ENCODE measurements around the gene CELF4. TPM values are rescaled to one million over a fixed set of nuclear protein-coding genes. Genes with fewer than 3 reads are reported as not detected.

CELF4 gene
- total and polyA plus RNA-seq, 2 experiments from 2014 or later = 0.24 TPM; not detected in 1

GRCh38 chr18:37584952-37585695 lies 19.5 kb upstream of the CELF4 start:
- Histone ChIP-seq H3K4me1 (ENCODE audit: insufficient read depth) (no peaks in the 10 kb centered on the region), H4K20me1 (ENCODE audit: insufficient read depth) (no peaks in the 10 kb centered on the region), H3K36me3 (ENCODE audit: low read depth) (no peaks in the 10 kb centered on the region), H3K9ac (no peak overlapping the region), H2AFZ (no peak overlapping the region), H3K4me3 (no peak overlapping the region), H3K9me3 (ENCODE audit: low read depth) (no peaks in the 10 kb centered on the region), H3K79me2 (ENCODE audit: insufficient read depth) (no peaks in the 10 kb centered on the region), H3K4me2 (ENCODE audit: unreplicated experiment) (no peak overlapping the region), H3K27ac (no peak overlapping the region), H3K9me2 (ENCODE audit: insufficient read depth) (no peaks in the 10 kb centered on the region), H3F3A (ENCODE audit: insufficient read depth) (no peaks in the 10 kb centered on the region), H3K27me3 (replicated peaks; ENCODE audit: insufficient read depth) (no peaks in the 10 kb centered on the region)
- TF ChIP-seq EZH2 (IDR thresholded peaks at IDR 0.05; ENCODE audit: insufficient read depth, poor library complexity, severe bottlenecking) = no peak
- TF ChIP-seq EZH2phosphoT487 (IDR thresholded peaks at IDR 0.05; ENCODE audit: insufficient read depth, low read depth) = no peak
- DNase-seq = no peak
- WGBS, 2 experiments (ENCODE audit: low coverage in 1 of 2, low lambda C conversion rate in 2 of 2, missing lambda C conversion rate in 2 of 2) = 29 to 32% methylated on average over 7 of the region's 7 CpGs
- in situ Hi-C loops (cut with MboI) = no loop called here

DNA sequence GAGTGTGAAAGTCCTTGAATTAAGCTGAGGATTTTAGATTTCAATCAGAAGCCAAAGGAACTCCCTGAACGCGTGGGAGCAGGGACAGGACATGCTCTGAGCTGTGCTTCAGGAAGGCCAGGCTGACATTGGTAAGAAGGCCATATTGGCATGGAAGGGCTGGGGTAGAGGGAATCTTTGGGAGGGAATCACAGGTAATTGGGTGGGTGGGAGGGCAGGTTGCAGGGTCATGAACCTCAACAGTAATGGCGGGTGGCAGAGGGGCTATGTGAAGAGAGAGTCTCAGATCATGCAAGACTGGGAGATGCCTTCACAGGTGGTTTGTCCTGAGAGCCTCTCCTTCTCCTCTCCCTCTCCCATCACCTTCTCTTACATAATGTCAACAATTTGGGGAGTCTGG lies 18.6 kb upstream of the CELF4 start:
- Histone ChIP-seq H3K27ac (no peak overlapping the region), H2AFZ (no peak overlapping the region), H3F3A (ENCODE audit: insufficient read depth) (no peaks in the 10 kb centered on the region), H3K79me2 (ENCODE audit: insufficient read depth) (no peaks in the 10 kb centered on the region), H3K4me1 (ENCODE audit: insufficient read depth) (no peaks in the 10 kb centered on the region), H3K9ac (no peak overlapping the region), H3K4me3 (no peak overlapping the region), H3K9me2 (ENCODE audit: insufficient read depth) (no peaks in the 10 kb centered on the region), H3K9me3 (ENCODE audit: low read depth) (no peaks in the 10 kb centered on the region), H4K20me1 (ENCODE audit: insufficient read depth) (no peaks in the 10 kb centered on the region), H3K27me3 (replicated peaks; ENCODE audit: insufficient read depth) (0 out of 2 replicates have a peak, but pooled peaks cover 1% of the 10 kb centered on the region), H3K4me2 (ENCODE audit: unreplicated experiment) (no peak overlapping the region), H3K36me3 (ENCODE audit: low read depth) (no peaks in the 10 kb centered on the region)
- in situ Hi-C loops (cut with MboI) = no loop called here
- WGBS, 2 experiments (ENCODE audit: low coverage in 1 of 2, low lambda C conversion rate in 2 of 2, missing lambda C conversion rate in 2 of 2) = 13 to 33% methylated on average over 2 to 3 of the region's 3 CpGs
- TF ChIP-seq EZH2phosphoT487 (IDR thresholded peaks at IDR 0.05; ENCODE audit: insufficient read depth, low read depth) (no peak), EZH2 (IDR thresholded peaks at IDR 0.05; ENCODE audit: insufficient read depth, poor library complexity, severe bottlenecking) (no peak)
- DNase-seq = no peak

- Histone ChIP-seq H3K9me2 (ENCODE audit: insufficient read depth) (no peaks in the 10 kb centered on the region), H3K9ac (no peak overlapping the region), H3K9me3 (ENCODE audit: low read depth) (no peaks in the 10 kb centered on the region), H3K4me1 (ENCODE audit: insufficient read depth) (no peaks in the 10 kb centered on the region), H4K20me1 (ENCODE audit: insufficient read depth) (no peaks in the 10 kb centered on the region), H3K4me3 (no peak overlapping the region), H3K27me3 (replicated peaks; ENCODE audit: insufficient read depth) (peaks cover 11% of the 10 kb centered on the region; the same call in 1 of the 2 replicates), H3K27ac (no peak overlapping the region), H3F3A (ENCODE audit: insufficient read depth) (no peaks in the 10 kb centered on the region), H3K36me3 (ENCODE audit: low read depth) (no peaks in the 10 kb centered on the region), H3K4me2 (ENCODE audit: unreplicated experiment) (no peak overlapping the region), H2AFZ (no peak overlapping the region), H3K79me2 (ENCODE audit: insufficient read depth) (no peaks in the 10 kb centered on the region)
- in situ Hi-C loops (cut with MboI) = no loop called here
- no peak for TF ChIP-seq EZH2phosphoT487 (IDR thresholded peaks at IDR 0.05; ENCODE audit: insufficient read depth, low read depth)
- TF ChIP-seq EZH2 (IDR thresholded peaks at IDR 0.05; ENCODE audit: insufficient read depth, poor library complexity, severe bottlenecking) = no peak
- 0 to 2% methylated on average over 2 of the region's 2 CpGs for WGBS, 2 experiments (ENCODE audit: low coverage in 1 of 2, low lambda C conversion rate in 2 of 2, missing lambda C conversion rate in 2 of 2)
- DNase-seq = no peak
Measured at GRCh38 chr18:37582261-37582660, 16.7 kb upstream of the CELF4 start.

- DNase-seq = peak; percentile 66
- in situ Hi-C loops (cut with MboI) = no loop called here
- H3K4me3 ChIP-seq = no peak overlapping the region
- H3K9me2 ChIP-seq (ENCODE audit: insufficient read depth) = no peaks in the 10 kb centered on the region
- peaks cover 11% of the 10 kb centered on the region; the same call in 1 of the 2 replicates for H3K27me3 ChIP-seq (replicated peaks; ENCODE audit: insufficient read depth)
- no peaks in the 10 kb centered on the region for H4K20me1 ChIP-seq (ENCODE audit: insufficient read depth)
- H2AFZ ChIP-seq = no peak overlapping the region
- H3K79me2 ChIP-seq (ENCODE audit: insufficient read depth) = no peaks in the 10 kb centered on the region
- TF ChIP-seq EZH2phosphoT487 (IDR thresholded peaks at IDR 0.05; ENCODE audit: insufficient read depth, low read depth) (no peak), EZH2 (IDR thresholded peaks at IDR 0.05; ENCODE audit: insufficient read depth, poor library complexity, severe bottlenecking) (no peak)
- no peak overlapping the region for H3K27ac ChIP-seq
- H3K4me2 ChIP-seq (ENCODE audit: unreplicated experiment) = no peak overlapping the region
- WGBS, 2 experiments (ENCODE audit: low coverage in 1 of 2, low lambda C conversion rate in 2 of 2, missing lambda C conversion rate in 2 of 2) = 4 to 5% methylated on average over 14 of the region's 14 CpGs
- no peaks in the 10 kb centered on the region for H3K9me3 ChIP-seq (ENCODE audit: low read depth)
- H3K9ac ChIP-seq = no peak overlapping the region
- no peaks in the 10 kb centered on the region for H3K4me1 ChIP-seq (ENCODE audit: insufficient read depth)
- no peaks in the 10 kb centered on the region for H3K36me3 ChIP-seq (ENCODE audit: low read depth)
- H3F3A ChIP-seq (ENCODE audit: insufficient read depth) = no peaks in the 10 kb centered on the region
Measured at GRCh38 chr18:37578886-37579513, 13.4 kb upstream of the CELF4 start.

Data from GM23248 (cell line).